K562 (cell line): ENCODE data around the gene KAT2B. TPM values are rescaled to one million over a fixed set of nuclear protein-coding genes. Genes with fewer than 3 reads are reported as not detected.

Experiments used
- CC2D1A ChIP-seq: fragments of 450-650 bp; IDR thresholded peaks from 2 replicates; pipeline ENCODE4 v1.6.1; 2017; ENCODE audit warnings: mild to moderate bottlenecking
- CEBPB ChIP-seq: fragments of 450-650 bp; IDR thresholded peaks from 2 replicates; pipeline ENCODE4 v1.6.1; 2016; ENCODE audit warnings: missing genetic modification characterization, missing compliant biosample characterization
- MEIS2 ChIP-seq: fragments of 450-650 bp; IDR thresholded peaks from 2 replicates; pipeline ENCODE4 v1.6.1; 2014; ENCODE audit warnings: mild to moderate bottlenecking; ENCODE audit not compliant: partially characterized antibody
- SP2 ChIP-seq: IDR thresholded peaks from 2 replicates; pipeline ENCODE4 v1.6.1; 2011; ENCODE audit warnings: mild to moderate bottlenecking, low read depth, low read length, moderate library complexity; ENCODE audit not compliant: poor library complexity, severe bottlenecking; ENCODE audit errors: extremely low read depth
- STAT5A ChIP-seq: IDR thresholded peaks from 2 replicates; pipeline ENCODE4 v1.6.1; 2012; ENCODE audit warnings: low read length, inconsistent platforms, borderline replicate concordance
- STAT6 ChIP-seq: sonication (generic); formaldehyde crosslinking; IDR thresholded peaks from 2 replicates; pipeline ENCODE4 v1.8.1; 2023; ENCODE audit warnings: mild to moderate bottlenecking, missing genetic modification reagents
- TCF3 ChIP-seq: sonication (generic); formaldehyde crosslinking; IDR thresholded peaks from 2 replicates; pipeline ENCODE4 v1.4.0; 2020; ENCODE audit warnings: mild to moderate bottlenecking, missing genetic modification reagents
- TFAM ChIP-seq: fragments of 250-450 bp; sonication (Bioruptor Pico); conservative IDR thresholded peaks from 2 replicates; pipeline ENCODE4 v1.5.0; 2021; ENCODE audit warnings: mild to moderate bottlenecking, moderate library complexity
- ZMIZ1 ChIP-seq, 2 experiments: fragments of 150-350 bp in 1 of 2; IDR thresholded peaks; 2 replicates each; pipeline ENCODE4 v1.6.1; 2012 to 2016; ENCODE audit warnings: low read depth in 2 of 2, low read length in 2 of 2, mild to moderate bottlenecking in 1 of 2, moderate library complexity in 1 of 2
- ZNF146 ChIP-seq: IDR thresholded peaks from one replicate; pipeline ENCODE4 v1.6.1; 2018; ENCODE audit warnings: missing compliant biosample characterization; ENCODE audit not compliant: unreplicated experiment
- ZNF398 ChIP-seq: fragments of 250-450 bp; sonication (Bioruptor Pico); IDR thresholded peaks from 2 replicates; pipeline ENCODE4 v1.8.0; 2021; ENCODE audit warnings: moderate library complexity, mild to moderate bottlenecking, inconsistent platforms
- ZNF592 ChIP-seq: fragments of 450-650 bp; IDR thresholded peaks from 2 replicates; pipeline ENCODE4 v1.6.1; 2017; ENCODE audit warnings: antibody characterized with exemption, mild to moderate bottlenecking
- ZNF699 ChIP-seq: fragments of 250-450 bp; sonication (Bioruptor Pico); IDR thresholded peaks from 2 replicates; pipeline ENCODE4 v1.8.0; 2021; ENCODE audit warnings: mild to moderate bottlenecking, moderate library complexity; ENCODE audit not compliant: insufficient replicate concordance
- ZNF780A ChIP-seq: fragments of 250-450 bp; sonication (Bioruptor Pico); IDR thresholded peaks from 2 replicates; pipeline ENCODE4 v1.5.0; 2021; ENCODE audit warnings: mild to moderate bottlenecking
- polyA plus RNA-seq, 8 experiments: library from polyadenylated mRNA; depleted of rRNA in 4 of 8; stranded (reverse) in 5 of 8; unstranded in 3 of 8; fragments of >200 nt; fragmentation: Nextera tagmentation in 2 of 8; fragmentation: Illumina TruSeq in 1 of 8; extraction: Ambion mirVana in 2 of 8; extraction: Trizol in 1 of 8; gene quantifications; 2 replicates each; pipeline versions ENCODE4 v1.2.1 to v1.2.3, GENCODE V29; 2011 to 2014; ENCODE audit warnings: inconsistent platforms in 1 of 8, missing spikeins in 1 of 8
- total RNA-seq, 7 experiments: library from RNA; depleted of rRNA in 6 of 7; stranded (reverse); fragments of >200 nt in 6 of 7; fragmentation: Illumina TruSeq in 2 of 7; extraction: Trizol in 2 of 7; gene quantifications; 2 replicates each; pipeline versions ENCODE4 v1.2.1 to v1.2.3, GENCODE V29; 2011 to 2021; ENCODE audit warnings: low replicate concordance in 1 of 7

The KAT2B gene
- total and polyA plus RNA-seq, 9 of the 15 experiments (the other 6 are each of a cell fraction or from before 2014, with no cell fraction given): 3.3 to 14.9 (median 12.2) TPM

- TF ChIP-seq ZNF592 (peak; percentile 55; the same call in 1 of the 2 replicates), STAT6 (CRISPR knock-in tag) (no peak), TFAM (CRISPR knock-in tag) (no peak), SP2 (no peak), ZNF780A (CRISPR knock-in tag) (no peak), STAT5A (peak; percentile 66), ZNF146 (no peak), ZMIZ1 (IDR thresholded peaks at IDR 0.05; ENCODE audit: low read depth in 2 of 2, low read length in 2 of 2) (no peak), CEBPB (tag) (0 out of 2 replicates have a peak, but pooled peaks have one; percentile 10), MEIS2 (peak; percentile 39), TCF3 (CRISPR knock-in tag) (peak; percentile 88), ZNF398 (CRISPR knock-in tag) (no peak), ZNF699 (CRISPR knock-in tag) (no peak), CC2D1A (peak; percentile 76; the same call in 1 of the 2 replicates)
Observed at GRCh38 chr3:20064796-20065564, 24.7 kb downstream of the KAT2B start (continued).
